Measurements from ENCODE around the gene MYBPC1. TPM values are rescaled to one million over a fixed set of nuclear protein-coding genes. Genes with fewer than 3 reads are reported as not detected.

The MYBPC1 gene, protein sequence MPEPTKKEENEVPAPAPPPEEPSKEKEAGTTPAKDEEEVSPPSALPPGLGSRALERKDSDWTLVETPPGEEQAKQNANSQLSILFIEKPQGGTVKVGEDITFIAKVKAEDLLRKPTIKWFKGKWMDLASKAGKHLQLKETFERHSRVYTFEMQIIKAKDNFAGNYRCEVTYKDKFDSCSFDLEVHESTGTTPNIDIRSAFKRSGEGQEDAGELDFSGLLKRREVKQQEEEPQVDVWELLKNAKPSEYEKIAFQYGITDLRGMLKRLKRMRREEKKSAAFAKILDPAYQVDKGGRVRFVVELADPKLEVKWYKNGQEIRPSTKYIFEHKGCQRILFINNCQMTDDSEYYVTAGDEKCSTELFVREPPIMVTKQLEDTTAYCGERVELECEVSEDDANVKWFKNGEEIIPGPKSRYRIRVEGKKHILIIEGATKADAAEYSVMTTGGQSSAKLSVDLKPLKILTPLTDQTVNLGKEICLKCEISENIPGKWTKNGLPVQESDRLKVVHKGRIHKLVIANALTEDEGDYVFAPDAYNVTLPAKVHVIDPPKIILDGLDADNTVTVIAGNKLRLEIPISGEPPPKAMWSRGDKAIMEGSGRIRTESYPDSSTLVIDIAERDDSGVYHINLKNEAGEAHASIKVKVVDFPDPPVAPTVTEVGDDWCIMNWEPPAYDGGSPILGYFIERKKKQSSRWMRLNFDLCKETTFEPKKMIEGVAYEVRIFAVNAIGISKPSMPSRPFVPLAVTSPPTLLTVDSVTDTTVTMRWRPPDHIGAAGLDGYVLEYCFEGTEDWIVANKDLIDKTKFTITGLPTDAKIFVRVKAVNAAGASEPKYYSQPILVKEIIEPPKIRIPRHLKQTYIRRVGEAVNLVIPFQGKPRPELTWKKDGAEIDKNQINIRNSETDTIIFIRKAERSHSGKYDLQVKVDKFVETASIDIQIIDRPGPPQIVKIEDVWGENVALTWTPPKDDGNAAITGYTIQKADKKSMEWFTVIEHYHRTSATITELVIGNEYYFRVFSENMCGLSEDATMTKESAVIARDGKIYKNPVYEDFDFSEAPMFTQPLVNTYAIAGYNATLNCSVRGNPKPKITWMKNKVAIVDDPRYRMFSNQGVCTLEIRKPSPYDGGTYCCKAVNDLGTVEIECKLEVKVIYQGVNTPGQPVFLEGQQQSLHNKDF
- total RNA-seq, result not detected in 2 replicates

DNA sequence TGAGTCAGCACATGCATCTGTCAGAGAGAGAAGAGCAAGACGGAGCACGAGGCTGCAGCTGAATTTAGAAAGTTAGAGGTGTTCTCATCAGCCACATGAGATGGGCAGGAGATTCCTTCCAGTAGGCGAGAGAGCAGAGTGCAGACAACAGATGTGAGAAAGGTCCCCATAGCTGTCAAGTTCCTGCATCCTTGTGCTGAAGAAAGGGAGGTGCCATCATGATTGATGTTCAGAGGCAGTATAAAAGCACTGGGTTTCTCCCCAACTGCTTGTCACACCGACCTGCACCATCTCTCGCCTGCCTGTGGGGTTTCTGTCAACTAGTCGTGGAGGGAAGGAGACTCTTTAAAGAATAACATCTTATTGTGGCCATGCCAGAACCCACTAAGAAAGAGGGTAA lies at the start of gene MYBPC1:
MYBPC1 (plus strand) TSS at position 272 of the 400 bp plus-strand sequence; CDS start at position 372, 100 bp downstream.

DNA sequence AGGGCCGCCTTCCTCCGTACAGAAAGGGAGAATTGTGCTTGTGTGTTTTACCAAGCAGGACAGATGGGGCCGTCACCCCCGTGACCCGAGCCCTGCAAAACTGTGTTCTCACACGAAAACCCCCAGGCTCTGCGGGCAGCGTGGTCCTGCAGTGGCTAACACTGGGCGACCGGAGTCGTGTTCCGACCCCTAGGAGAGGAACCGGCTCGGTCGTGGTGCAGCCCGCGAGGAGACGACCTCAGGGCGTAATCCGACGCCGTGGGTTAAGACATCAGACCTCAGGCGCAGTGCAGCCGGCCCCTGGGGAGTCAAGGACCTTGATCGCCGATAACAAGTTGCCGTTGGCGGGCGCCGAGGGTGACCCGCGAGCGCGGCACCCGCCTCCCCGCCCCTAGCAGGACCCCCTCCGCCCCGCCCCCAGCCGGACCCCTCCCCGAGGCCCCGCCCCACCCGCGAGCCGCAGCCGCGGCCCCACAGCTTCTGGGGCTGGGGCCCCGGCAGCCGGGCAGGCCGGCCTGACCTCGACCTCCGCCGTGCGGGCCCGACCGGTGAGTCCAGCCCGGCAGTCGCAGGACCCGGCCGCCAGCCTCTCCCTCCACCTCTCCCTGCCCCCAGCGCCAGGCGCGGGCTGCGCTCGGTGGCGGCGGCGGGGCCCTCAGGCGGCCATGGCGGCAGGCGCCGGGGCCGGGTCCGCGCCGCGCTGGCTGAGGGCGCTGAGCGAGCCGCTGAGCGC lies 102.6 kb downstream of the MYBPC1 start, which contains the start of gene CHPT1:
CHPT1 (plus strand) TSS at position 444 of the 733 bp plus-strand sequence; CDS start at position 666, 222 bp downstream.

Other genes starting within 250 kb of the MYBPC1 start
- gene ARL1, start 187.2 kb upstream of the MYBPC1 start, total RNA-seq, result 131 and 210 TPM in 2 replicates
- gene SPIC, start 119.6 kb upstream of the MYBPC1 start, total RNA-seq, result not detected in 2 replicates
- 47.6 and 75.3 TPM in 2 replicates for gene CHPT1, start 102.7 kb downstream of the MYBPC1 start, total RNA-seq
- 0.17 TPM in 1 of 2 replicates, not detected in the other for gene SYCP3, start 144.5 kb downstream of the MYBPC1 start, total RNA-seq
- gene GNPTAB, start 236.0 kb downstream of the MYBPC1 start, total RNA-seq, result 26.3 and 47.0 TPM in 2 replicates

Data from smooth muscle cell of trachea (primary cell).